DMS 273 (cell line): ENCODE results near the gene BAIAP3.

ENCODE experiments used
- DNase-seq: peaks from one replicate; lab custom pipeline; 2025; ENCODE audit not compliant: unreplicated experiment; lab: John Stamatoyannopoulos, UW

Gene BAIAP3

DNA sequence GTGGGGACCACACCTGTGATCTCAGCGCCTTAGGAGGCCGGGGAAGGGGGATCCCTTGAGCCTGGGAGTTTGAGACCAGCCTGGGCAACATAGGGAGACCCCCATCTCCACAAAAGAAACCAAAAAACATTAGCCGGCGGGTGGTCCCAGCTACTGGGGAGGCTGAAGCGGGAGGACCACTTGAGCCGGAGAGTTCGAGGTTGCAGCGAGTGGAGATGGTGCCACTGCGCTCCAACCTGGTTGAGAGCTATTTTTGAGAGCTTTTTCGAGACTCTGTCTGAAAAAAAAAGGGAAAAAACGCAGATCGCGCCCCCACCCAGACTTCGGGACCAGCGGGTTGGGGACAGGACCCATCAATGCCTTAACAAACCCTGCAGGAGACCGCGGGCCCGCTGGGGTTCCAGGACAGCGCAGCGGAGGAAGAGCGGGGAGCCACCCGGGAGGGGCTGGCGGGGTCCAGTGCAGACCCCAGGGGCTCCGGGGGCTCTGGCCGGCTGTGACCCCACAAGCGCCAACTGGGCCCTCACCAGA lies 762 bp upstream of the BAIAP3 start:
- DNase-seq, result no peak

DNA sequence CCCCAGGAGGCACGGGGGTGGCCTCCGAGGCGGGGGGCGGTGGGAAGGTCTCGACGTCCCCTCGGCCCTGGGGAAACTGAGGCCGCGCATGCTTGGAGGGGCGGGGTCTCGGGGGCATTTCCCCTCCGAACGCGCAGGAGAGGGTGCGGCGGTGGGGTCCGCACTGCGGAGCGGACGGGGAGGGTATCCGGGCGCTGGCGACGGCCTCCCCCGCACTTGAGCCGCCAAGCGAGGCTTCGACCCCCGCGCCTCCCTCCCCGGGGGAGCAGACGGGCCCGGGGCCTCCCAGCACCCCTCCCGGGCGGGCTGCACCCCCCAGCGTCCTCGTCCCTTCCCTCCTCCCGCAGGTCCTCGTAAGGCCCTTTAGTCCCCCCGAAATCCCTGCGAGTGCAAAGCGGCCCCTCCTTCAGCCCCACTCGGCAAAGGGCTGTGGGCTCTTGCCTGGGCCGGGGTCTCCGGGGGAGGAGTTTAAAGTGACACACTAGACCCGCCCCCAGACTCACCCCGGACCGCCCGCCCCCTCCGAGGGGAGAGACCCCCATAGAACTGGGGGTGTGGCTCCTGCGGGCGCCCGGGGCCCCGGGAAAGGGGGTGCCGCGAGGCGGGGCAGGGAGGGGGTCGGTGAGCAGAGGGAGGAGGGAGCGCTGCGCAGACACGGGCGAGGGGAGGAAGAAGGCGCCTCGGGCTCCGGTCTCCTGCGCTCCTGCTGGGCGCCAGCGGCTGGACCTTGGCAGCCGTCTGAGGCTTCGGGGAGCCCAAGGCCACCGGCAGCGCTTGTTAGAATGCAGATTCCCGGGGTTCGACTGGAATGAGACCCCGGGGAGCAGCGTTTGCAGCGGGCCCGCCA lies 632 bp downstream of the BAIAP3 start:
- DNase-seq, result no peak

DNA sequence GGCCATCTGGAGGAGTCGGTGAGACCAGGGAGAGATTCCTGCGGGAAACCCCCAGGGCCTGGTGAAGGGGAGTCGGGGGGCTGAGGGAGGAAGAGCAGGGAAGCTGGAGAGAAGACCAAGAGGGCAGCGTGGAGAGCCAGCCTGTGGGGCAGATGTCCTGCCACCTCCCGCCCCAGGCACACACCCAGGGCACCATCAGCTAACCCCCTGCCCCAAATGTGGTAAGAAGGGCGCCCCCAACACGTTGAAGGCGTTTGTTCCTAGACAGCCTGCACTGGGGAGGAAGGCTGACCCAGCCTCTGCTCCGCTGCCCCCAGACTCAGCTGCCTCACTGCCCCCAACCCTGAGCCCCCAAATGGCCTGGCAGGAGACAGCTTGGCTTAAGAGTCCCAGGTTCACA lies 1.3 kb downstream of the BAIAP3 start:
- DNase-seq, result no peak

DNA sequence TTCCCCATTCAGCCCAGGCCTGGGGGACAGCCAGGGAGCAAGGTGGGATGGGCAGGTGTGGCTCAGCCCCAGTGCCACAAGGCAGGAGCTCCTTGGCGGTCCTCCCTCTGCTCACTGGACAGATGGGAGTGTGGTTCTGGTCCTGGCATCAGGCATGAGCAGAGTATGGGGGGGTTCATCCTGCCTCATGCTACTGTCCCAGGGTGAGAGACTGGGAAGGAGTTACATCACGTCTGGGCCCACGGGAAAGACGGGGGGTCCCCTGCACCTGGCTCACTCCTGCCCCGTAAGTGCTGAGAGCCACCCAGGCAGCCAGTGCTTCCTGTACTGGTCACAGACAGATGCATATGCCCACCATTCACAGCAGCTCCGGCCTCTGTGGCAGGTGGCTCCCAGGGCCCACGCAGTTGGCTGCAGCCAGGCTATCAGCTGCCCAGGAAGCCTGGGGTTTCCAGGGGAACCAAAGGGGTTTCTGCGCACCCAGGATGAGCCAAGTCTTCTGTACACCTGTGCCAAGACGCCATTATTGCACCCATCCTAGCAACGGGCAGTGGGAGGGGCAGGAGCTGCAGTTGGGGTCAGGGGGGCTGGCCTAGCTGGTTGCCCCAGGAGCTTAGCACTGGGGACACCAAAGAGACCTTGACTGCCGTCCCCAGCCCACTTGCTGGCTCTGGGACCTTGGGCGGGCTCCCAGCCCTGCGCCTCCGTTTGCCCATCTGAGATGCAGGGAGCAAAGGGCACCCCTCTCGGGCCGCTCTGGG lies 1.9 kb downstream of the BAIAP3 start:
- peak; percentile 69 for DNase-seq

DNA sequence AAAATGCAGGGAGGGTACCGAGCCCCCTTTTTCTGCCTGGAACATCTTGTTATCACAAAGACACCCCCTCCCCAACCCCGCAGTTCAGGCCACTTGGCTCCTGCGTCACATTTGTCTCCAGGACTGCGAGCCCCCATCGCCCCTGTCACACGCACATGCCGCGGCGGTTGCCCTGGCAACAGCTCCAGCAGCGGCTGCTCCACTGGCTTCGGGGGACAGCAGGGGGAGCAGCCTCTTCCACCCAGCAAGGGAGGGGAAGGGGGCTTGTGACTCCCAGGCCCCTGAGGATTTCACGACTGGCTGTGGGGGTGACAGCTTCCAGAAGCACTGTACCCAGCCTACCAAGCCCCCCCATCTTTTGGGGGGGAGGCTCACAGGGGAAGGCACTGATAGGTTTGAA lies 2.6 kb downstream of the BAIAP3 start:
- peak; percentile 76 for DNase-seq

DNA sequence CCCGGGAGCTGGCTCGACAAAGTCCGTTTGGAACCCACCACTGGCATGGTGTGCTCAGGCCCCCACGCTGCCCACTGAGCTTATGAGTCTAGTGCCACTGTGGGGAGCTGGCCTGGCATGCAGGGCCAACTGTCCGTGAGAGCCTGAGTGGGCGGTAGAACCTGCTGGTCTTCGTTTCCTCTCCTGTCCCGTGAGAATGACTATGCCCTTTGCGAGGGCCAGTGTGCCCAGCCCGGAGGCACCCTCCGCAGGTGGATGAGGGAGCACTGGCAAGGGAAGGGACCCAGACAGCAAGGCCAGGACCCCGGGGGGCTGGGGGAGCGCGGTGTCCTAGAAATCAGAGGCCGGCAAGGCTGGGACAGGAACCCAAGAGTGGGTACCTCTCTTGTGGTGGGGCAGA lies 3.2 kb downstream of the BAIAP3 start:
- DNase-seq, result no peak

DNA sequence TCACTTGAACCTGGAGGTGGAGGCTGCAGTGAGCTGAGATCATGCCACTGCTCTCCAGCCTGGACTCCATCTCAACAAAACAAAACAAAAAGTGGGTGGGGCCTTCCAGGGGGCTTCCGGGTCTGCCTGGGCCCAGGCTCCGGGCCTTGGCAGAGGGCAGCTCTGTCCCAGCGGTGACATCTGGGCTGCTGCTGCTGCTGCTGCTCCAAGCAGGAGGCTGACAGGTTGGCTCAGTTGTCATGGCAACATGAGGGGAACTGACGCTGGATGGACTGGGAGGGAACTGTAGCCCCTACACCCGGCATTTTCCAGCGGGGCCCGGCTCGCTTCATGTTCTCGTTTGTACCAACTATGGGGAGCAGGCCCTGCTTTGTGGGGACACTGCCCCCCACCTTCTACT lies 4.0 kb downstream of the BAIAP3 start:
- DNase-seq, result peak; percentile 90

DNA sequence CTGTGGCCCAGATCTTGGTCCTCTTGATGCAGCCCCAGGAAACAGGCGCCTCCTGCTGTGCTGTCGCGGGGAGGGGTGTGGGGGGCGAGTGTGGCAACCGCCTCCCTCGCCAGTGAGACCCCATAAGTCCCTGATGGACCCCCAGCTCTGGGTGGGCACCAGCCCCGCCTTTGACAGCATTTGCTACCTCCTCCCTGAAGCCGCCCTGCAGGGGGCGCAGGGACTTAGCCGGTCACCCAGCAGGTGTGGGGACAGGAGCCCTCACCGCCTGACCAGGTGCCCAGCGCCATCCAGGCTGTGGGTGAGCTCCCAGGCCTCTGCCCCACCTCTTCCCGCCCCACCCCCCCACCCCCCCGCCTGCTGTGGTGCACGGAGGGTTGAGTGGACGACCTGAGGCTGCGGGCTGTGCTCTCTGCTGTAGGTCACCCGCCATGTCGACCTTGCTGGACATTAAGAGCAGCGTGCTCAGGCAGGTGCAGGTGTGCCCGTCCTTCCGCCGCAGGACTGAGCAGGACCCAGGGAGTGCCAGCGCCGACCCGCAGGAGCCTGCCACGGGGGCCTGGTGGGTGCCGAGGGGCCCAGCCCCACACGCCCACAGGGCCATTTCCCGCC lies 4.8 kb downstream of the BAIAP3 start:
- DNase-seq, result peak; percentile 77

DNA sequence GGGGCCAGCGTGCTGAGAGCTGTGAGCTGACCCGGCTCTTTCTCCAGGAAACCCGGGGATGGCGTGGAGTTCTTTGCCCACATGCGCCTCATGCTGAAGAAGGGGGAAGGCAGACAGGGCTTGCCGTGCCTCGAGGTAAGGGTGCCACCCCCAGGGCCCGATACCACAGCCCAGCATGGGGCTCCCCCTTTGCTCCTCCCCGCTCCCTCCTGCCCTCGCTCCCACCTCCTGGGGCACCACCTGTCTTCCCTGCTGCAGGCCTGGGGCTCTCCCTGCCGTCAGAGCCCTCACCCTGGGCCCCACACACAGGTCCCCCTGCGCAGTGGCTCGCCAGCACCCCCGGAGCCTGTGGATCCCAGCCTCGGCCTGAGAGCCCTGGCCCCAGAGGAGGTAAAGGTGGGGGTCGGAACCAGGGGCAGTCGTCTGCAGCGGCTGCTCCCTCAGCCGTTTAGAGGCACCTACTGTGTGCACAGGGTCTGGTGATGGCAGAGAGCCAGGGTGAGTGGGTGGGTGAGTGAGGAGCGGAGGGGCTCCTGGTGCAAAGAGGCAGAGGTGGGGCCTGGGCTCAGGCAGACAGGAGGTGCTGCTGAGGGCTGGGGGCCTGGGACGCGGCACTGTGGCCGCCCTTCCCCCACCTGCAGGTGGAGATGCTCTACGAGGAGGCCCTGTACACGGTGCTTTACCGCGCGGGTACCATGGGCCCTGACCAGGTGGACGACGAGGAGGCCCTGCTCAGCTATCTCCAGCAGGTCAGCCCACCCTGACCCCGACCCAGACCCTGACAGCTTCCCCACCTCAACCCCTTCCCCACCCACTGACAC lies 5.6 kb downstream of the BAIAP3 start:
- no peak for DNase-seq

DNA sequence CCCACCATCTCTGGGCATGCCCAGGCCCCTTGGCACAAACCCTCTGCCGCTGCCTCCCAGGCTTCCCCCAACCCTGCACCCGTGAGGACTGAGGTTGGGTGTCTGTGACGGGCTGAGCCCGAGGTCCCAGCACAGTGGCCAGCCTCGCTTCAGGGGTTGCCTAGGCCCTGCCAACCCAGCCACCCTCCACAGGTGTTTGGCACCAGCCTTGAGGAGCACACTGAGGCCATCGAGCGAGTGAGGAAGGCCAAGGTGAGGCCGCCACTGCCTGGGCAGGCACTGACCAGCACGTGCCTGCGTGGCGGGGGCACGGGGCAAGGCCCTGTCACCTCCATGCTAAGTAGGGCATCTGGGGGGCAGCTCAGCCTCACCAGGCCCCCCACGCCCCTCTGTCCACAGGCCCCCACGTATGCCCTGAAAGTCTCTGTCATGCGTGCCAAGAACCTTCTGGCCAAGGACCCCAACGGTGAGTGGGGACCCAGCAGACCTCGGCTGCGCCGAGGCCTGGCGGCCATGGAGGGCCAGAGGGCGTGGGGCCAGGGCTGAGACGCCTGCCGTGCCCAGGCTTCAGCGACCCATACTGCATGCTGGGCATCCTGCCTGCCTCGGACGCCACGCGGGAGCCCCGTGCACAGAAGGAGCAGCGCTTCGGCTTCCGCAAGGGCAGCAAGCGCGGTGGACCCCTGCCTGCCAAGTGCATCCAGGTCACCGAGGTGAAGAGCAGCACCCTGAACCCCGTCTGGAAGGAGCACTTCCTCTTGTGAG lies 7.5 kb downstream of the BAIAP3 start:
- DNase-seq, result no peak

DNA sequence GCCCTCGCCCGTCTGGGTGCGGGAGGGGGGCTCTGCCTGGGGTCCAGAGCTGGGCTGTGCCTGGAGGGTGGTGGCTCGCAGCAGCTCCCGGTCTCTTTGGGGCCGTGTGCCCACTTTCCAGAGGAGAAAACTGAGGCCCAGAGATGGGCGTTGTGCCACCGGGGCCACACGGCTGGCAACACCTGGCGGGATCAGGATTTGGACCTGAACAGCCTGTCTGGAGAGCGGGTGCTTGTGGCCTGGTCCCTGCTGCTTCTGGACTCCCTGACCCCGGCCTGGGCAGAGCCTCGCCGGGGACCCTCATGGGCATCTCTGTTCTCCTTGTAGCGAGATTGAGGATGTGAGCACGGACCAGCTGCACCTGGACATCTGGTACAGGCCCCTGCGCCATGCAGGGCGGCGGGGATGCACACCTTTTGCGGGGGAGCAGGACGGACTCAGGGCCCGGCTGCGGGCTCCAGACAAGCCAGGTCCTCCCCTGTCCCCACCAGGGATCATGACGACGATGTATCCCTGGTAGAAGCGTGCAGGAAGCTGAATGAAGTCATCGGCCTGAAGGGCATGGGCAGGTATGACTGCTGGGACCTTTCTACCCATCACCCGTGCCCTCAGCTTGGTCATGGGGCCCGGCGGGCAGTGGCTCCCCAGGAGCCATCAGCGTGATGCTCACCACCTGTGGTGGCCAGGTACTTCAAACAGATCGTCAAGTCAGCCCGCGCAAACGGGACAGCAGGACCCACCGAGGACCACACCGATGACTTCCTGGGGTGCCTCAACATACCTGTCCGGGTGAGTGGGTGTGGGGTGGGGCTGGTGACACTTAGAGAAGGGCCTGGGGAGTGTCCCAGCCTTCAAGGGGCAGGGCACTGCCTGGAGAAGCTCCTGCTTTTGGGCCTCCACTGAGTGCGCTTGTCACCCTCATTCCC lies 8.3 kb downstream of the BAIAP3 start:
- no peak for DNase-seq

DNA sequence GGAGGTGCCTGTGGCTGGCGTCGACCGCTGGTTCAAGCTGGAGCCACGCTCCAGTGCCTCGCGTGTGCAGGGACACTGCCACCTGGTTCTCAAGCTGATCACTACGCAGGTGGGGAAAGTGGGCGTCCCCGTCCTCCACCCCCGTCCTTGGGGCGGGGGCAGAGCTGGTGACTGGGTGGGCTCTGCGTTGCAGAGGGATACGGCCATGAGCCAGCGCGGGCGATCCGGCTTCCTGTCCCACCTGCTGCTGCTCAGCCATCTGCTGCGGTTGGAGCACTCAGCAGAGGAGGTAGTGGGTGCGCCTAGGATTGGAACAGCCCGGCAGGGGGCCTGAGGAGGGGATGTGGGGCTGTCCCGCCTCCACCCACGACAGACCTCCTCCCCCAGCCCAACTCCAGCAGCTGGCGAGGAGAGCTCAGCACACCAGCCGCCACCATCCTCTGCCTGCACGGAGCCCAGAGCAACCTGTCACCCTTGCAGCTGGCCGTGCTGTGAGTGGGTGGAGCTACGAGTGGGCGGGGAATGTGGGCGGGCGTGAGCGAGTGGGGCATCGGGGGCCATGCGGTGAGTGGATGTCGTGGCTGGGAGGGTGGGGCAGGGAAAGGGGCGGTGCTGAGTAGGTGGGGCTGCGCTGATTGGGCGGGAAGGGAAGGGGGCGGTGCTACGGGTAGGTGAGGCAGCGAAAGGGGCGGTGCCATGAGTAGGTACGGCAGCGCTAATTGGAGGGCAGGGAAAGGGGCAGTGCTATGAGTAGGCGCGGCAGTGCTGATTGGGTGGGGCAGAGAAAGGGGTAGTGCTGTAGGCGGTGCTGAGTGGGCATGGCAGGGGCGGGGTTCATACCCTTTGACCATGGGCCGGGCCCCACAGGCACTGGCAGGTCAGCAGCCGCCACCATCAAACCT lies 9.3 kb downstream of the BAIAP3 start:
- peak; percentile 100 for DNase-seq

DNA sequence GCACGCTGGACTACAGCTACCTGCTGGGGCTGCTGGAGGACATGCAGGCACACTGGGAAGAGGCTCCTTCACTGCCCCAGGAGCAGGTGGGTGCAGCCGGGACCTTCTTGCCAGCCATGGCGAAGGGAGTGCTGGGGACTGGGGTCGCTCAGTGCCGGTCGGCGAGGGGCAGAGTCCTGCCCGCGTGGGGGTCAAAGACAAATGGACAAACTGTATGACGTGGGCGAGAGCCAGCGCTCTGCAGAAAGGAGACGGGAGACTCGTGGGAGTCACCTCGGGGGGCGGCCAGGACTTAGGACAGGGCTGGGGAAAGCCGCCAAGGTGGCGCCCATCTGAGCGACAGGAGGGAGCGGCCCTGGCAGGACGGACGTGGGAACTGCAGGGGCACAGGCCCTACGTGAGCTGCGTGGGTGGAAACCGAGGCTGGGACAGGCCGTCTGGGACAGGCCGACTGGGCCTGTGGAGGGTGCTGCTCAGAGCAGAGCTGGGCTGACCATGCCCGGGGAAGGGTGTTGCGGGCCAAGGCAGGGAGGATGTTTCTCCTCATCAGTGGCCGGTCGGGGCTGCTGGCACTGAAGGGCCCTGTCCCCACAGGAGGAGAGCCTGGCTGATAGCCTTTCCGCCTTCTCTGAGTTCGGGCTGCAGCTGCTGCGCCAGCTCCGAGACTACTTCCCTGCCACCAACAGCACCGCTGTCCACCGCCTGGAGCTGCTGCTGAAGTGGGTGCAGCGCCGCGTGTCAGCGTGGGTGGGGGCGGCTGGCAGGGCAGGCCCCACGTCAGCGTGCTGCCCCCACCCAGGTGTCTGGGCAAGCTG lies 10.2 kb downstream of the BAIAP3 start:
- peak; percentile 61 for DNase-seq

DNA sequence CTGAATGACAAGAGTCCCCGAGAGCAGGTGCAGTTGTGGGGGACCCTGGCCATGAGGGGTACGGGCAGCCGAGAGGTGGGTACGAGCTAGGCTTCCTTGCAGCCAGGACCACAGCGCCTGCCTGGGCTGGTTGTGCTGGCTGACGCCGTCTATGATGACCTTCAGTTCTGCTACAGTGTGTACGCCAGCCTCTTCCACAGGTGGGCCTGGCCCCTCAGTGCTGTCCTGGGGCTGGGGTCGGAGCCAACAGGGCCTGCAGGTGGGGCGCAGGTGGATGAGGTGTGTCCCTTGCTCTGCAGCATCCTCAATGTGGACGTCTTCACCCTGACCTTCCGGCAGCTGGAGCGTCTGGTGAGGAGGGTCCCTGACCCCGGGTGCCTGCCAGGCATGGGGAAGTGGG lies 11.1 kb downstream of the BAIAP3 start:
- no peak for DNase-seq

DNA sequence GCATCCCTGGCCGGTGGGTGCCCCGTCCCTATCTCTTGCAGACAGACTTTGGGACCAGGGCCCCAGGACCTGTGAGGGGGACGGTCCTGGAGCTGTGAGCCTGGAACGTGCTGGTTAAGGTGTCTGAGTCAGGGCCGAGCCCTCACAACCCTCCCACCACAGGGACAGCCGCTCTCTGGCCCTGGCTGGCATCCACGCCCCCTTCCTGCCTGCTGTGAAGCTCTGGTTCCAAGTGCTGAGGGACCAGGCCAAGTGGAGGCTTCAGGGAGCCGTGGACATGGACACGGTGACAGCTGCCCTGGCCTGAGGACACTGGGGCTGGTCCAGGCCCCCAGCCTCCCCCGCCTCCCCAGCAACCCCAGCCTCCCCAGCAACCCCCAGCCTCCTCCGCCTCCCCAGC lies 11.6 kb downstream of the BAIAP3 start:
- DNase-seq, result peak; percentile 54

DNA sequence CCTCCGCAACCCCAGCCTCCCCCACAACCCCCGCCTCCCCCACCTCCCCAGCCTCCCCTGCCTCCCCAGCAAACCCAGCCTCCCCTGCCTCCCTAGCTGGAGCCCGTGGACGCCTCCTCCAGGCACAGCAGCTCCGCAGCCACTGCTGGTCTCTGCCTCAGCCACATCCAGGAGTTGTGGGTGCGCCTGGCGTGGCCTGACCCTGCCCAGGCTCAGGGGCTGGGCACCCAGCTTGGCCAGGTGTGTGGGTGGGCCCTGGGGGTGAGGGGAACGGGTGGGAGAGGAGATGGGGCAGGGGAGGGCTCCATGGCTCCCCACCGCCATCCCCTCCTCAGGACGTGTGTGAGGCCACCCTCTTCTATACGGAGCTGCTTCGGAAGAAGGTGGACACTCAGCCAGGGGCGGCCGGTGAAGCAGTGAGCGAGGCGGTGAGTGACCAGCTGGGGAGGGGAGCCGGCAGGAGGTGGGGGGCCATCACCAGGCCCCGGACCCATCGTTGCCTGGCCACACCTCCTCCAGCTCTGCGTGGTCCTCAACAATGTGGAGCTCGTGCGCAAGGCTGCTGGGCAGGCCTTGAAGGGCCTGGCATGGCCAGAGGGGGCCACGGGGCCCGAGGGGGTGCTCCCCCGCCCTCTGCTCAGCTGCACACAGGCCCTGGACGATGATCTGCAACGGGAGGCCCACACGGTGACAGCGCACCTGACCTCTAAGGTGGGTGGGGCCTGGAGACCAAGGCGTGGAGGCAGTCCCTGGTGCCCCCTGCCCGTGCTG lies 12.4 kb downstream of the BAIAP3 start:
- DNase-seq, result no peak
